SW 1271 (cell line): ENCODE data around the gene ADGRD1.

Experiments
- DNase-seq, 2 experiments: peaks; one replicate each; lab custom pipeline; 2025; lab: John Stamatoyannopoulos, UW

The ADGRD1 gene

GRCh38 chr12:131164096-131164872 is 210.6 kb downstream of the ADGRD1 start:
- DNase-seq: no peak

GRCh38 chr12:131166717-131167116 is 213.0 kb downstream of the ADGRD1 start:
- DNase-seq: no peak

GRCh38 chr12:131167334-131167733 is 213.6 kb downstream of the ADGRD1 start:
- DNase-seq: no peak

GRCh38 chr12:131171029-131171428 is 217.3 kb downstream of the ADGRD1 start:
- no peak for DNase-seq

DNA sequence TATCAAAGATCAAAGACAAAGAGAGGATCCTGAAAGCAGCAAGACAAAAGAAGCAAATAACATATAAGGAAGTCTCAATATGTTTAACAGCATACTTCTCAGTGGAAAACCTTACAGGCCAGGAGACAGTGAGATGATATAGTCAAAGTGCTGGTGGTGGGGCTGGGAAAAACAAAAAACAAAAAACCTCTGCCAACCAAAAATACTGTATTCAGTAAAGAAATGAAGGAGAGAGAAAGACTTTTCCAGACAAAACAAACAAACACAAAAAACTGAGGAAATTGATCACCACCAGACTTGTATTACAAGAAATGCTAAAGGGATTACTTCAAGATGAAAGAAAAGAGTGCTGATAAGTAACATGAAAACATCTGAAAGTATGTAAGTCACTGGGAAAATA is 221.2 kb downstream of the ADGRD1 start:
- no peak for DNase-seq

DNA sequence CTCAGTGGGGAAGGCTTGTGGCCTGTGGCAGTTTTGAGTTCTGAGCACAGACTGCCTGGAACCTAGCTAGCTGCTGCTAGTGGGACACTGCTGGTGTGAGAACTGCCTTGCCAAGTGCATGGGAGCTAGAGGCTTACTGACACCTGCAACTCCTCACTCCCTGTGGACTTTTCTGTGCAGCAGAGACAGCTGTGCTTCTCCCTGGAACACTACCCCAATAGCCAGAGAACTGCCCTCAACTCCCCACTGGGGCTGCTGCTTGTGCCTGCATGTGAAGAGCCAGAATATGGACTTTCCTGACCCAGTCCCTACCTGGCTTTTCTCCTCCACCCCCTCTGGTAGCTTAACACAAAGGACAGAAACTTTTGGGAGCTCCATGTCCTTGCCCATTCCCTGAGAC is 222.6 kb downstream of the ADGRD1 start:
- DNase-seq: no peak

DNA sequence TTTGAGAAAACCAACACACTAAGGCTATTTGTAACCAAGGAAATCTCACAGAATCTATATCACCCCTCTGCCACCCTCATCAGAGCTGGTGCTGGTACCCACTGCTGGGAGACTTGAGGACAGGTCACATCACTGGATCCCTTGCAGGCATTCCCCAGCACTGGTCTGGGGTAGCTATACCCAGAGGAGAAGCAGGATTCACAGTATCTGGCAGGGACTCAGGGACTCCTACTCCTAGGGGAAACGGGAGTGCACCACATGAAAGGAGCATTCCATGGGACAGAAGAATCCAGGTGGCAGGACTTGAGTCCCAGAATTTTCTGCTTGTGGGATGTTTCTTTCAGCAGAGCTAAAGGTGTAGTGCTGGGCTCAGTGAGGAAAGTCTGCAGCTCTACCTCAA is 223.2 kb downstream of the ADGRD1 start:
- DNase-seq: no peak

DNA sequence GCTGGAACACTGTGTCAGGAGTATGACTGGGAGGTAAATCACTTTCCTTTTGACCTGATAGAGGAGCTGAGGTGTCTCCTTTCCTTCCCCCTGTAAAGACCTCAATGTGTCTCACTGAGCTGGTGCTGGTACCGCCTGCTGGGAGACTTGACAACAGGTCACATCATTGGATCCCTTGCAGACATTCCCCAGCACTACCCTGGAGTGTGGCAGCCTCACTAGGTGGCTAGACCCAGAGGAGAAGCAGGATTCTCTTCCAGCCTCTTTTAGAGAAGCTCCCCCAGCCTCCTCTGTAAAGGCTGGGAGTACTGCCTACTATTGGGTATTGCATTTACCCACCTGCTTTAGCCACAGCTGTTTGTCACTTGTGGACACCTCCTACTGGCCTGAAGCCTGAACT is 223.9 kb downstream of the ADGRD1 start:
- no peak for DNase-seq

- no peak for DNase-seq
Measured at GRCh38 chr12:131187602-131188001, 233.9 kb downstream of the ADGRD1 start.

- no peak for DNase-seq
Measured at GRCh38 chr12:131188131-131189050, 234.7 kb downstream of the ADGRD1 start.

GRCh38 chr12:131189781-131190180 is 236.1 kb downstream of the ADGRD1 start:
- DNase-seq: no peak

DNA sequence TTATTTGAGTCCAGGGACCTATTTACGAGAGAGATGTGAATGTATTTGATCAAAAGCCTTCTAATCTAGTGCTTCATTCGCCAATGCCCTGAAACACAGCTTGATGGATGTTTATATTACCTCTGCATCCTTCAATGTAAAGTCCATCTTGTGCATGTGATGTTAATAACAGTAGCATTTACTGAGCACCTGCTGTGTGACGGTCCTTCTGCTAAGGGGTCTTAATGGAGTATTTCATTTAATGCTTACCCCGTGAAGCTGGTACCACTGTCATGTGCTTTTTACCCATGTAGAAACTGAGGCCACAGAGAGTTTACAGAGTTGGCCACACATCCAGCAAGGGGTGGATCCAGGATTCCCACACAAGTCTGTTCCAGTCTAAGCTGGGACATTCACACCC is 237.3 kb downstream of the ADGRD1 start:
- no peak for DNase-seq
